HepG2 (cell line): Measurements from ENCODE around the gene MAP2K6. TPM values are rescaled to one million over a fixed set of nuclear protein-coding genes. Genes with fewer than 3 reads are reported as not detected.

Experiments used
- AGO1 ChIP-seq: fragments of 200-400 bp; formaldehyde crosslinking; IDR thresholded peaks from 2 replicates; pipeline ENCODE4 v1.6.1; 2017; ENCODE audit warnings: mild to moderate bottlenecking, low read depth, low read length, moderate library complexity; ENCODE audit not compliant: poor library complexity, severe bottlenecking
- BRD4 ChIP-seq: sonication (generic); formaldehyde crosslinking; IDR thresholded peaks from 2 replicates; pipeline ENCODE4 v1.4.0; 2020; ENCODE audit warnings: missing genetic modification reagents
- FOXO4 ChIP-seq: sonication (generic); formaldehyde crosslinking; conservative IDR thresholded peaks from 2 replicates; pipeline ENCODE4 v1.8.1; 2023; ENCODE audit warnings: missing genetic modification reagents
- KDM3A ChIP-seq: IDR thresholded peaks from 2 replicates; pipeline ENCODE4 v1.6.1; 2018; ENCODE audit warnings: low read depth, missing compliant biosample characterization
- NFIB ChIP-seq: sonication (generic); formaldehyde crosslinking; IDR thresholded peaks from 2 replicates; pipeline ENCODE4 v1.9.0; 2021; ENCODE audit warnings: missing genetic modification reagents, mild to moderate bottlenecking, borderline replicate concordance
- NFRKB ChIP-seq: fragments of 450-650 bp; IDR thresholded peaks from 2 replicates; pipeline ENCODE4 v1.6.1; 2017
- NPAS2 ChIP-seq: sonication (generic); formaldehyde crosslinking; IDR thresholded peaks from 2 replicates; pipeline ENCODE4 v1.8.0; 2022; ENCODE audit warnings: mild to moderate bottlenecking, missing genetic modification reagents, borderline replicate concordance
- NR3C1 ChIP-seq: sonication (generic); formaldehyde crosslinking; IDR thresholded peaks from 2 replicates; pipeline ENCODE4 v1.4.0; 2020; ENCODE audit warnings: missing genetic modification reagents
- SAFB2 ChIP-seq: sonication (generic); formaldehyde crosslinking; IDR thresholded peaks from 2 replicates; pipeline ENCODE4 v1.5.1; 2020; ENCODE audit warnings: missing genetic modification reagents, low read depth, mild to moderate bottlenecking, borderline replicate concordance
- SALL2 ChIP-seq: sonication (generic); formaldehyde crosslinking; IDR thresholded peaks from 2 replicates; pipeline ENCODE4 v1.8.1; 2023; ENCODE audit warnings: mild to moderate bottlenecking, missing genetic modification reagents, inconsistent platforms
- SKI ChIP-seq: fragments of 450-650 bp; IDR thresholded peaks from one replicate; pipeline ENCODE4 v1.6.1; 2018; ENCODE audit warnings: mild to moderate bottlenecking; ENCODE audit not compliant: partially characterized antibody
- SNAPC2 ChIP-seq: sonication (generic); formaldehyde crosslinking; IDR thresholded peaks from 2 replicates; pipeline ENCODE4 v1.8.1; 2022; ENCODE audit warnings: mild to moderate bottlenecking, missing genetic modification reagents
- TEAD3 ChIP-seq: optimal IDR thresholded peaks from 2 replicates; pipeline ENCODE3; 2016; ENCODE audit warnings: borderline replicate concordance
- TEF ChIP-seq: sonication (generic); formaldehyde crosslinking; IDR thresholded peaks from 2 replicates; pipeline ENCODE4 v1.5.0; 2020; ENCODE audit warnings: missing genetic modification reagents
- TGIF2 ChIP-seq: IDR thresholded peaks from 2 replicates; pipeline ENCODE4 v1.6.1; 2016; ENCODE audit warnings: control low read depth, missing compliant biosample characterization
- ZMYM3 ChIP-seq: sonication (generic); formaldehyde crosslinking; IDR thresholded peaks from 2 replicates; pipeline ENCODE4 v1.5.1; 2020; ENCODE audit warnings: mild to moderate bottlenecking, missing genetic modification reagents
- ZMYM4 ChIP-seq: sonication (generic); formaldehyde crosslinking; IDR thresholded peaks from 2 replicates; pipeline ENCODE4 v1.8.1; 2023; ENCODE audit warnings: mild to moderate bottlenecking, missing genetic modification reagents
- polyA plus RNA-seq, 8 experiments: library from polyadenylated mRNA; depleted of rRNA in 3 of 8; stranded (reverse) in 7 of 8; unstranded in 1 of 8; fragments of >200 nt; fragmentation: Illumina TruSeq in 4 of 8; extraction: Trizol in 4 of 8; gene quantifications; 2 replicates each; pipeline versions ENCODE4 v1.2.1 to v1.2.3, GENCODE V29; 2011 to 2016; ENCODE audit warnings: low read depth in 4 of 8, missing spikeins in 1 of 8, mixed read lengths in 1 of 8; ENCODE audit not compliant: insufficient read depth in 1 of 8
- total RNA-seq, 5 experiments: library from RNA; depleted of rRNA; stranded (reverse); fragments of >200 nt; fragmentation: Illumina TruSeq; extraction: Trizol; gene quantifications; 2 replicates each; pipeline ENCODE4 v1.2.3, GENCODE V29; 2016; ENCODE audit warnings: low read depth in 1 of 5
- TF ChIP-seq, protein P1 (sequence below): fragments of 450-650 bp; IDR thresholded peaks from 2 replicates; pipeline ENCODE4 v1.6.1; 2016
- TF ChIP-seq, protein P2 (sequence below): sonication (generic); formaldehyde crosslinking; IDR thresholded peaks from 2 replicates; pipeline ENCODE4 v1.4.0; 2020; ENCODE audit warnings: missing genetic modification reagents; ENCODE audit errors: not compliant biosample characterization
- TF ChIP-seq, protein P3 (sequence below): IDR thresholded peaks from 2 replicates; pipeline ENCODE4 v1.6.1; 2016; ENCODE audit warnings: low read depth, missing genetic modification reagents, missing compliant biosample characterization

MAP2K6 gene
- total and polyA plus RNA-seq, 2 of the 13 experiments (the other 11 are each of a cell fraction or from before 2014, with no cell fraction given) = 5.1 to 33.6 TPM

- TF ChIP-seq TEF (CRISPR knock-in tag) (no peak), ZMYM4 (peak; percentile 36; the same call in 1 of the 2 replicates), SKI (no peak), TGIF2 (peak; percentile 71; the same call in 1 of the 2 replicates), FOXO4 (CRISPR knock-in tag) (no peak), TEAD3 (peak; percentile 29), SNAPC2 (CRISPR knock-in tag) (no peak), NFRKB (no peak), AGO1 (no peak), ZMYM3 (no peak), SAFB2 (no peak), BRD4 (CRISPR knock-in tag) (no peak), SALL2 (CRISPR knock-in tag) (no peak), NR3C1 (CRISPR knock-in tag) (no peak), NFIB (CRISPR knock-in tag) (0 out of 2 replicates have a peak, but pooled peaks have one; percentile 52), KDM3A (CRISPR knock-in tag) (no peak), NPAS2 (no peak)
- TF ChIP-seq, protein P1, sequence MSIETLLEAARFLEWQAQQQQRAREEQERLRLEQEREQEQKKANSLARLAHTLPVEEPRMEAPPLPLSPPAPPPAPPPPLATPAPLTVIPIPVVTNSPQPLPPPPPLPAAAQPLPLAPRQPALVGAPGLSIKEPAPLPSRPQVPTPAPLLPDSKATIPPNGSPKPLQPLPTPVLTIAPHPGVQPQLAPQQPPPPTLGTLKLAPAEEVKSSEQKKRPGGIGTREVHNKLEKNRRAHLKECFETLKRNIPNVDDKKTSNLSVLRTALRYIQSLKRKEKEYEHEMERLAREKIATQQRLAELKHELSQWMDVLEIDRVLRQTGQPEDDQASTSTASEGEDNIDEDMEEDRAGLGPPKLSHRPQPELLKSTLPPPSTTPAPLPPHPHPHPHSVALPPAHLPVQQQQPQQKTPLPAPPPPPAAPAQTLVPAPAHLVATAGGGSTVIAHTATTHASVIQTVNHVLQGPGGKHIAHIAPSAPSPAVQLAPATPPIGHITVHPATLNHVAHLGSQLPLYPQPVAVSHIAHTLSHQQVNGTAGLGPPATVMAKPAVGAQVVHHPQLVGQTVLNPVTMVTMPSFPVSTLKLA = no peak
- TF ChIP-seq, protein P2, sequence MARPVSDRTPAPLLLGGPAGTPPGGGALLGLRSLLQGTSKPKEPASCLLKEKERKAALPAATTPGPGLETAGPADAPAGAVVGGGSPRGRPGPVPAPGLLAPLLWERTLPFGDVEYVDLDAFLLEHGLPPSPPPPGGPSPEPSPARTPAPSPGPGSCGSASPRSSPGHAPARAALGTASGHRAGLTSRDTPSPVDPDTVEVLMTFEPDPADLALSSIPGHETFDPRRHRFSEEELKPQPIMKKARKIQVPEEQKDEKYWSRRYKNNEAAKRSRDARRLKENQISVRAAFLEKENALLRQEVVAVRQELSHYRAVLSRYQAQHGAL (CRISPR knock-in tag) = no peak
- TF ChIP-seq, protein P3, sequence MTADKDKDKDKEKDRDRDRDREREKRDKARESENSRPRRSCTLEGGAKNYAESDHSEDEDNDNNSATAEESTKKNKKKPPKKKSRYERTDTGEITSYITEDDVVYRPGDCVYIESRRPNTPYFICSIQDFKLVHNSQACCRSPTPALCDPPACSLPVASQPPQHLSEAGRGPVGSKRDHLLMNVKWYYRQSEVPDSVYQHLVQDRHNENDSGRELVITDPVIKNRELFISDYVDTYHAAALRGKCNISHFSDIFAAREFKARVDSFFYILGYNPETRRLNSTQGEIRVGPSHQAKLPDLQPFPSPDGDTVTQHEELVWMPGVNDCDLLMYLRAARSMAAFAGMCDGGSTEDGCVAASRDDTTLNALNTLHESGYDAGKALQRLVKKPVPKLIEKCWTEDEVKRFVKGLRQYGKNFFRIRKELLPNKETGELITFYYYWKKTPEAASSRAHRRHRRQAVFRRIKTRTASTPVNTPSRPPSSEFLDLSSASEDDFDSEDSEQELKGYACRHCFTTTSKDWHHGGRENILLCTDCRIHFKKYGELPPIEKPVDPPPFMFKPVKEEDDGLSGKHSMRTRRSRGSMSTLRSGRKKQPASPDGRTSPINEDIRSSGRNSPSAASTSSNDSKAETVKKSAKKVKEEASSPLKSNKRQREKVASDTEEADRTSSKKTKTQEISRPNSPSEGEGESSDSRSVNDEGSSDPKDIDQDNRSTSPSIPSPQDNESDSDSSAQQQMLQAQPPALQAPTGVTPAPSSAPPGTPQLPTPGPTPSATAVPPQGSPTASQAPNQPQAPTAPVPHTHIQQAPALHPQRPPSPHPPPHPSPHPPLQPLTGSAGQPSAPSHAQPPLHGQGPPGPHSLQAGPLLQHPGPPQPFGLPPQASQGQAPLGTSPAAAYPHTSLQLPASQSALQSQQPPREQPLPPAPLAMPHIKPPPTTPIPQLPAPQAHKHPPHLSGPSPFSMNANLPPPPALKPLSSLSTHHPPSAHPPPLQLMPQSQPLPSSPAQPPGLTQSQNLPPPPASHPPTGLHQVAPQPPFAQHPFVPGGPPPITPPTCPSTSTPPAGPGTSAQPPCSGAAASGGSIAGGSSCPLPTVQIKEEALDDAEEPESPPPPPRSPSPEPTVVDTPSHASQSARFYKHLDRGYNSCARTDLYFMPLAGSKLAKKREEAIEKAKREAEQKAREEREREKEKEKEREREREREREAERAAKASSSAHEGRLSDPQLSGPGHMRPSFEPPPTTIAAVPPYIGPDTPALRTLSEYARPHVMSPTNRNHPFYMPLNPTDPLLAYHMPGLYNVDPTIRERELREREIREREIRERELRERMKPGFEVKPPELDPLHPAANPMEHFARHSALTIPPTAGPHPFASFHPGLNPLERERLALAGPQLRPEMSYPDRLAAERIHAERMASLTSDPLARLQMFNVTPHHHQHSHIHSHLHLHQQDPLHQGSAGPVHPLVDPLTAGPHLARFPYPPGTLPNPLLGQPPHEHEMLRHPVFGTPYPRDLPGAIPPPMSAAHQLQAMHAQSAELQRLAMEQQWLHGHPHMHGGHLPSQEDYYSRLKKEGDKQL = no peak
Measured at GRCh38 chr17:69414408-69415274, at the start of gene MAP2K6 (continued).
